SHP77 (cell line): Measurements from ENCODE around the gene PTPRO.
A peak's percentile ranks its signal among the peaks of the same experiment; 100 is the strongest.

Experiments
- DNase-seq, 2 experiments: peaks; one replicate each; lab custom pipeline; 2025; lab: John Stamatoyannopoulos, UW

Gene PTPRO

GRCh38 chr12:15446807-15447206 is 124.5 kb downstream of the PTPRO start:
- DNase-seq, result no peak

GRCh38 chr12:15453613-15454012 is 131.3 kb downstream of the PTPRO start:
- DNase-seq, result no peak

DNA sequence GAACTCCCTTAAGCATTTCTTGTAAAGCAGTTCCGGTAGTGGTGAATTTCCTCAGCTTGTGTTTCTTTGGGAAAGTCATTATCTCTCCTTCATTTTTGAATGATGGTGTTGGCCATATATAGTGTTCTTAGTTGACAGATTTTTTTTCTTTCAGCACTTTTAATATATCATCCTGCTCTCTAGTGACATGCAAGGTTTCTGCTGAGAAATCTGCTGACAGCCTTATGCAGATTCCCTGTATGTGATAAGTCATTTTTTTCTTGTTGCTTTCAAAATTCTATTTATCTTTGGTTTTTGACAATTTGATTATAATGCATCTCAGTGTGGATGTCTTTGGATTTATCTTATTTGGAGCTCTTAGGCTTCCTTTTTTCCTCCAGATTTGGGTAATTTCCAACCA is 135.7 kb downstream of the PTPRO start:
- no peak for DNase-seq

- DNase-seq, result no peak
These were observed 146.6 kb downstream of the PTPRO start for GRCh38 chr12:15468911-15469310.

GRCh38 chr12:15469356-15469755 is 147.0 kb downstream of the PTPRO start:
- no peak for DNase-seq

GRCh38 chr12:15472036-15472435 is 149.7 kb downstream of the PTPRO start:
- DNase-seq, result no peak

- no peak for DNase-seq
These were observed 152.5 kb downstream of the PTPRO start for GRCh38 chr12:15474766-15475165.

DNA sequence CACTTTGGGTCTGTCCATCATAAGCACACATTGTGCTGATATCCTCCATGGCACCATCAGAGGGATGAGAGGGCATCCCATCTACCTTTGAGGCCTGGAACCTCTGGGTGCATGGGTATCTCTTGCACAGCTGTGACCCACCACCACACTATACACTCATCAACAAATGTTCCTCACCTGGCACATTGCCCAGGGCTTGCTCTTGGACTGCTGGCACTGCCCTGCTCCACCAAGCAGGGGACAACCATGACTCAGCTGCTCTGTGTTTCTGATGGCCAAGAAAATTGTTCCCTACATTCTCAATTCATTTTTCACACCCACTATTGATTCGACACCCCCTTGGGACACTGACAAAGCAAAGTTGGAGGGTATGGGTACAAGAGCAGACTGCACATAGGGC is 155.5 kb downstream of the PTPRO start:
- DNase-seq, result peak in 1 of 2 experiments; percentile 3

- DNase-seq, result no peak
These were observed 159.5 kb downstream of the PTPRO start for GRCh38 chr12:15481846-15482245.

DNA sequence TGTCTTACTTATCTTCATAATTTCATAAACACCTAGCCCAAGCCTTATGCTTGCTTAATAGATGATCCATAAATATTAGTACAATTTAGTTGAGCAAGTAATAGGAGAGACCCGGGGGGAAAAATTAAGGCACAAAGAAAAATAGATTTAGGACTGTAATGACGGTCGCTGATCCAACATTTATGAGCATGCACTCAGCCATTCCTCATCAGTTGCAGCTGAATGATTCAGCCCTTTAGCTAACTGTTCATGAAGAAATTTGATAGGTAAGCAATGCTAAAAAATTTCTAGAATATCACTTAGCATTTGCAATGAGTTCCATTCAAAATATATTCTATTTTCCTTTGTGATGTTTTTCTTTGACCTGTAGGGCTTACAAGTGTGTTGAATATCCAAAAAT is 163.2 kb downstream of the PTPRO start:
- no peak for DNase-seq

DNA sequence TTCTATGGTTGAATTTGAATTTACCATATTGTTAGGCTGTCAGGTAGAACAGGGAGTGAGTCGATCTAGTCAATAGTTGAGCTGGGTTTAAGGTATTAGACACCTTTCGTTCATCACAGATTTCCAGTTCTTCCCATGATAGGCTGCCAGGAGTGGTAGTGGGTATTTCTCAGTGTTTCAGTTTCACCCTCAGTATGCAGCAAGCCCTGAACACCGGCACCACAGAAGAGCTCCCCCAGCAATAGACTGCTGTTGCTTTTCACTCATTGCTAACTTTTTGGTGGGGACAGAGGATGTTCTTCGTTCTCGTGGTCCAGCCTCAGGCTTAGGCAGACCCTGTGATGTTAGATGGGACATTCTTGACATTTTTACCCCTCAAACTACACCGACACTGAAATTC is 164.6 kb downstream of the PTPRO start:
- no peak for DNase-seq

- no peak for DNase-seq
These were observed 166.2 kb downstream of the PTPRO start for GRCh38 chr12:15488481-15488880.

GRCh38 chr12:15494329-15495046 is 172.2 kb downstream of the PTPRO start:
- no peak for DNase-seq

- DNase-seq, result no peak
These were observed 173.4 kb downstream of the PTPRO start for GRCh38 chr12:15495746-15496145.

DNA sequence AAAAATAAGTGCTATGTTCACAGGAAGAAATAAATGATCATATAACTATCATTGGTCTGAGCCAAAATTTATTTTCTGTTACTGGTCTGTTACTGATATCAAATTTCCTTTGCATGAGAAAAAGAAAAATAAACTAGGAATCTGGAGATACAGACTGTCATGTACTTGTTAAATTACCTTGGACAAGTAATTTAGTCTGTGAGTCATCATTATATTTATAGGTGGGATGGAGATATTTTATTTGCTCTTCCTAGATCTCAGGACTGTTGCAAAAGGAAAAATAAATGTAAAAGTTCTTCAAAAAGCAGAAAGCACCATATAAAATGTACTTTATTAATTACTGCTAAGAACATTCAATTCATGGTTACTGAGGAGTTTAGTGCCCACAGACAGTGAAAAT is 174.4 kb downstream of the PTPRO start:
- DNase-seq, result no peak

DNA sequence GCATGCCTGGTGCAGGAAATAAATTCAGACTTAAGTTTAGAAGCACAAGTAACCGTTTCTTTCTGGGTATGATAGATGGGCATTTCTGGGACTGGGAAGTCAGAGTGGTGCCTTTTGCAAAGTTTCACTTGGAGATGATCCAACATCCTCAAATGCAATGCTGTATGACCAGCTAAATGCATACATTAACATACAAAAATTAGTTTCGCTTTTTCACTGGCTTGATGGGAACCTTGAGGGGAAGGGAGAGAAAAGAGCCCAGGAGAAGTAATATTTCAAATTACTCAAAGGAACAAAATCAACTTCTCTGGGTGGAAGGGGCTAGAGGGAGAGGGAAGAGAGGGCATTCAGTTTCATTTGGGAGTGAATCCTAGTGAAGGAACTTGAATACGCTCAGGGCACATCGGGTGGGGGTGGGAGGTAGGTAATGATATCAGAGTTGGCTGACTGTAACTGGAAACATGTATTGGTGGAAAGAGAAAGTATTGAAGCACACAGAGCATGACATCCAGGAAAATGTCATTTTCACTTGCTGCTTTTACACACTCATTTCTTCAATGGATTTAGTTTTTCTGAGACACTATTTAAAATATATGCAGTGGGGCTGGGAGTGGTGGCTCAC is 175.5 kb downstream of the PTPRO start:
- no peak for DNase-seq

- DNase-seq, result no peak
These were observed 179.9 kb downstream of the PTPRO start for GRCh38 chr12:15502211-15502610.

DNA sequence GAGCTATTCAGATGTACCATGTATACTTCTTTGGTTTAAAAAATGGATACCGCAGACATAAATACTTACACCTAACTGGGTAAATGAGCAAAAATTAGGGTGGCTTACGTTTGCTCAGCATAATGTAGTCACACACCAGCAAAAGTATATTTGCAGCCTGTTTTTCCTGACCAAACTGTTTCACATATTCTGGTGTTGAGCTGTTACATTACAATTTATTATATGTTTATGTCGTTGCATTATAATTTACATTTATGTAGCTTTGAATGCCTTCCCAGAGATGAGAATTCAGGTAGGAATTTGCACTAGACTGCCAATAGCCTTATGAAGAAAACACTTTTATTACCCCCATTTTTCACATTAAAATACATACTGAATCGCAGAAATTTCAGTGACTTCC is 183.3 kb downstream of the PTPRO start:
- DNase-seq, result no peak

GRCh38 chr12:15515010-15515409 is 192.7 kb downstream of the PTPRO start:
- DNase-seq, result no peak

GRCh38 chr12:15520083-15520482 is 197.8 kb downstream of the PTPRO start:
- DNase-seq, result no peak

GRCh38 chr12:15520844-15521243 is 198.5 kb downstream of the PTPRO start:
- DNase-seq, result no peak

- peak; percentile 8 to 23 for DNase-seq
These were observed 200.4 kb downstream of the PTPRO start for GRCh38 chr12:15522574-15523187.

GRCh38 chr12:15525441-15525840 is 203.1 kb downstream of the PTPRO start:
- DNase-seq, result no peak
